GM12891 (cell line): ENCODE measurements around the gene KRT77.

ENCODE experiments used
- DNase-seq: peaks from one replicate; pipeline ENCODE4 v3.0.0; 2011; ENCODE audit warnings: low spot score; ENCODE audit not compliant: insufficient read length
- FAIRE-seq: peaks from 2 replicates; lab custom pipeline; 2011; peaks lifted over from hg19 to GRCh38; lab: Jason Lieb, UNC
- PAX5 ChIP-seq: IDR thresholded peaks from 2 replicates; pipeline ENCODE4 v1.6.1; 2011; ENCODE audit warnings: low read length, moderate library complexity, mild to moderate bottlenecking; ENCODE audit not compliant: insufficient read depth, severe bottlenecking
- POLR2A ChIP-seq: IDR thresholded peaks from 2 replicates; pipeline ENCODE4 v1.6.1; 2011; ENCODE audit warnings: low read depth, low read length, control low read depth
- POLR2AphosphoS5 ChIP-seq: IDR thresholded peaks from 2 replicates; pipeline ENCODE4 v1.6.1; 2011; ENCODE audit warnings: low read depth, low read length, control low read depth
- POU2F2 ChIP-seq: IDR thresholded peaks from 2 replicates; pipeline ENCODE4 v1.6.1; 2011; ENCODE audit warnings: low read depth, mild to moderate bottlenecking, control low read depth, low read length, moderate library complexity
- SPI1 ChIP-seq: IDR thresholded peaks from 2 replicates; pipeline ENCODE4 v1.6.1; 2011; ENCODE audit warnings: low read depth, low read length, control low read depth
- TAF1 ChIP-seq: IDR thresholded peaks from 2 replicates; pipeline ENCODE4 v1.6.1; 2011; ENCODE audit warnings: low read depth, low read length, control low read depth

The KRT77 gene

DNA sequence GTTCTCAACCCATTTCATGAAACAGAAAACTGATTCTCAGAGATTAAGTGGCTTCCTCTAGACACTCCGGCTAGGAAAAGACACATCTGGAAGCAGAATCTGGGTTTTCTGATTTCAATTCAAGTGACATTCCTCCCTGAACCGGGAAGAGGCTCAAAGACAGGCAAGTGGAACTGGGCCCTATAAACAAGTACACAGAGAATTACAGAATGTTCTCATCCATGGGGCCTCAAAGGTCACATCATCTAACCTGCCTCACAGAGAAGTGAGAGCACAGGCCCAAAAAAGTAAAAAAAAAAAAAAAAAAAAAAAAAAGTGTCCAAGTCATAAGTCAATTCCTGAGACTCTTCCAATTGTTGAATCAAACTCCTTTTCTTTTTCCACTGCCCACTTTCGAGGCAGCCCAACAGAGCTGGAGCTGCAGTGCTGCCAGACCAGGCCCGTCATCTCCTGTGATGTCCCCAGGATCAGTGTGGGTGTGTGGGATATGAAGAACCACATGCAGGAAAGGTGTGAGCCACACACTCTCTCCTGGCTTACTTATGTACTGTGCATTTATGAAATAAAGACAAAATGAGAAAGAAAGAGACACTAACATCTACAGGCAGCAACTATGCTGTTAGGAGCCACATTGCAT is 20.3 kb downstream of the KRT77 start:
- FAIRE-seq = no peak
- no peak for DNase-seq
- TF ChIP-seq POU2F2 (no peak), POLR2AphosphoS5 (no peak), SPI1 (no peak), TAF1 (no peak), POLR2A (no peak), PAX5 (no peak)

DNA sequence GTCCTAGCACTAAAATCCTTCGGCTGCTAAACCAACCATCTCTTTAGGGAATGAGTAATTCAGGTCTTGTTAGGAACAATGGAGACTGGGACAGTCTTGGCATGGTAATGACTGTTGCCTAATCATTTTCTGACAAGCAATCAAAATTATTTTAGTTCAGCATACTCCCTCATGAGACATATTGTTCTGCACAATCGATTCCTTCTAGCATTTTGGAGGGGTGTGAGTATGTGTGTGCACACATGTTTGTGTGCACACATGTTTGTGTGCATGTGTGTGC is 21.0 kb downstream of the KRT77 start:
- no peak for DNase-seq
- FAIRE-seq = no peak
- TF ChIP-seq PAX5 = no peak
- TF ChIP-seq POU2F2 = no peak
- no peak for TF ChIP-seq TAF1
- TF ChIP-seq SPI1 = no peak
- TF ChIP-seq POLR2A = no peak
- no peak for TF ChIP-seq POLR2AphosphoS5

DNA sequence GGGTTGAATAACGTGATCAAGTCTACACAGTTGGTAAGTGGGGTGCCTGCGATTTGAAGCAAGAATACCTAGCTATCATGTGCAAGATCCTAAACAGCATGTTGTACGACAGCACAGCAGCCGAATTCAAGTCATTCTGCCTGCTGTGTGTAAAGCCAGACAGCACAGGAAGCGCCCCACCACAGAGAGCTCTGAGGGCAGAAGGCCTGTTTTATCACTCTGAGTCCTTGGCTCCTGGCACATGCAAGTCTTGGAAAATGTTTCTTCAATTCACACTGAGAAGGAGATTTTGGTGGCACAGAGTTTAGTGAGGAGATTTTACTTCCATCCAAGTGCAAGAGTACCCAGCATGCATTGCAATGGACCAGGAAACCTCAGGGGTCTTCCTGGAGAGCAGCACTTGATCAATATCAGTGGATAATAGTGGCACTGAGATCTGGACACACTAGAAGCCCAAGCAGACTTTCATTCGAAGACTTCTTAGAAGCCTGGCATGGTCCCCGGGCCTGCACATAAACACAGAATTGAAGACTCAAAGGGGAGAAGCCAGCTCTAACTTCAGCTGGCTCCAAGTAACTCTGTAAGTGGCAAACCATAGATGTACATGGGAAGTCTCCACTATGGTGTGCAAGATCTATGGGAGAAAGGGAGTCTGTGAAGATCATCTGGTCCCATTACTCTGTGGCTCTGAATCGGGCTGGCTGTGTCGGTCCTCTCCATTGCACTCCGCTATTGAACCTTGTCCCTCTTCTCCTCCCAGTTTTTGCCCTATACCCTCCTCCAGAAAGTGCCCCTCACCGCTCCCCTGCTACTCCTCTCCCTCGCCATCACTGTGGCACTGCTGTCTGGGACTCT is 21.6 kb downstream of the KRT77 start:
- TF ChIP-seq TAF1 (no peak), POLR2A (no peak), PAX5 (no peak), POLR2AphosphoS5 (no peak), POU2F2 (no peak), SPI1 (no peak)
- no peak for DNase-seq
- no peak for FAIRE-seq

DNA sequence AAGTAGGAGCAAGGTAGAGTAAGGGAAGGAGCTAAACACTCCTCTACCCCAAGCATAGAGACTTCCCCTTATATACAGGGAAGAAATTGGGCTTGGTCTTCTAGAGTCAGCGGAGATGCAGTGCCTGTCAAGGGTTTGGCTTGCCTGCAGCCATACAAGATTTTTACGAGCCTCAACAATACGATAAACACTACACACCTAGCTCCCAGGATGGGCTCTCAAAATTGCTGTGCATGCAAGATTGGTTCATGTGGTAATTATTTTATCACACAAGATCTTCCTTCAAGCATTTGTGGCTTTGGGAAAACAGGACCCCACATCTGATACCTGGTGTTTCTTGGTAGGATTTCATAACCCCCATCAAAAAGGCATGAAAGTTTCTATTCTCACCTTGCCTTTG is 23.0 kb downstream of the KRT77 start, which contains the start of gene KRT1:
TSS of gene KRT1 (minus strand) at position 45 of the 400 bp plus-strand sequence. CDS start 59 bp downstream, outside the sequence.
- FAIRE-seq (no peak), DNase-seq (no peak)

GRCh38 chr12:52679875-52680274 is 23.4 kb downstream of the KRT77 start:
- DNase-seq = no peak
- TF ChIP-seq SPI1 (no peak), POLR2AphosphoS5 (no peak), TAF1 (no peak), POLR2A (no peak), POU2F2 (no peak), PAX5 (no peak)
- FAIRE-seq = no peak

More for the DNA sequence above, 23.0 kb downstream of the KRT77 start, which contains the start of gene KRT1:
- no peak for TF ChIP-seq POLR2AphosphoS5
- no peak for TF ChIP-seq PAX5
- no peak for TF ChIP-seq POLR2A
- no peak for TF ChIP-seq SPI1
- TF ChIP-seq TAF1 = no peak

- FAIRE-seq (no peak), DNase-seq (no peak)
- TF ChIP-seq POLR2A = no peak
- no peak for TF ChIP-seq SPI1
- TF ChIP-seq POU2F2 = no peak
- TF ChIP-seq POLR2AphosphoS5 = no peak
- no peak for TF ChIP-seq TAF1
Observed at GRCh38 chr12:52677671-52678070, 25.7 kb downstream of the KRT77 start.

DNA sequence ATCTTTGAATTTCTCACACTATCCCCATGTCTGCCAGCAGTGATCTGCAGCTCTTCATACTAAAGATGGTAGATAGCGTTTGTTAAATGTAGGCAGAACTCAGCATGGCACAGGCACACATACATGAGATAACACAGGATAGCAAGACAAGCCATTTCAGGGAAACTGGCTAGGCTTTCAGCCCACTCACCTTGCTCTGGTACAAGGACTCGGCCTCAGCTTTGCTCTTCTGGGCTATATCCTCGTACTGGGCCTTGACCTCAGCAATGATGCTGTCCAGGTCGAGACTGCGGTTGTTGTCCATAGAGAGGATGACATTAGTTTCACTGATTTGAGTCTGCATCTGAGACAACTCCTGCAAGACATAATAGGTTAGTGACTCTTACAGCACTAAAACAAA is 26.2 kb downstream of the KRT77 start:
- DNase-seq (no peak), FAIRE-seq (no peak)
- no peak for TF ChIP-seq POLR2AphosphoS5
- no peak for TF ChIP-seq SPI1
- TF ChIP-seq PAX5 = no peak
- TF ChIP-seq POLR2A = no peak
- no peak for TF ChIP-seq TAF1
- no peak for TF ChIP-seq POU2F2

DNA sequence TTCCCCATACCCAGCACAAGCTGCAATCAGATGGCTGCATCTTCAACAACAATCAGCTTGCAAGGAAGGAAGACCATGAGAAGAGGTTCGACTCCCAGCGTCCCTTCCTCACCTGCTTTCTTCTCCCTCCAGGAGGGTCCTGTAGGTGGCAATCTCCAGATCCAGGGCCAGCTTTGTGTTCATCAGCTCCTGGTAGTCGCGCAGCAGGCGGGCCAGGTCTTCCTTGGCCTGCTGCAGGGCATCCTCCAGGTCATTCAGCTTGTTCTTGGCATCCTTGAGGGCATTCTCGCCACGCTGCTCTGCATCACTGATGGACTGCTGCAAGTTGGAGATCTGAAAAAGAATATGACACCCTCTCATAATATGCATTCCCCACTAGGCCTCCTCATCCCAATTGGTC is 27.2 kb downstream of the KRT77 start:
- FAIRE-seq (no peak), DNase-seq (no peak)
- no peak for TF ChIP-seq TAF1
- TF ChIP-seq POLR2AphosphoS5 = no peak
- TF ChIP-seq SPI1 = no peak
- no peak for TF ChIP-seq PAX5

- DNase-seq (no peak), FAIRE-seq (no peak)
- TF ChIP-seq PAX5 (no peak), SPI1 (no peak), POLR2A (no peak), TAF1 (no peak), POU2F2 (no peak), POLR2AphosphoS5 (no peak)
Observed at GRCh38 chr12:52675301-52675701, 28.0 kb downstream of the KRT77 start.

- DNase-seq = no peak
- no peak for TF ChIP-seq PAX5
- TF ChIP-seq TAF1 = no peak
- TF ChIP-seq POLR2AphosphoS5 = no peak
- no peak for TF ChIP-seq POLR2A
- no peak for TF ChIP-seq SPI1
- no peak for TF ChIP-seq POU2F2
- FAIRE-seq = no peak
Observed at GRCh38 chr12:52674433-52674775, 28.9 kb downstream of the KRT77 start.
